Measurements from ENCODE around the gene ARHGAP1.

Gene ARHGAP1

GRCh38 chr11:46700241-46701077, at the start of gene ARHGAP1, which contains the start of gene ZNF408:
ARHGAP1 (minus strand) TSS chr11:46700619; CDS start chr11:46696107, 4,512 bp downstream.
ZNF408 (plus strand) TSS chr11:46701031; CDS start chr11:46701048, 17 bp downstream.
- DNase-seq = peak; percentile 90

GRCh38 chr11:46747150-46747549, 46.7 kb upstream of the ARHGAP1 start:
- DNase-seq = no peak

GRCh38 chr11:46745995-46746394, 45.6 kb upstream of the ARHGAP1 start:
- no peak for DNase-seq

- DNase-seq = no peak
These were observed 44.9 kb upstream of the ARHGAP1 start for GRCh38 chr11:46745328-46745727.

GRCh38 chr11:46743693-46744339, 43.4 kb upstream of the ARHGAP1 start:
- DNase-seq = no peak

GRCh38 chr11:46743043-46743442, 42.6 kb upstream of the ARHGAP1 start:
- DNase-seq = no peak

GRCh38 chr11:46741600-46742484, 41.4 kb upstream of the ARHGAP1 start:
- no peak for DNase-seq

GRCh38 chr11:46738887-46739286, 38.5 kb upstream of the ARHGAP1 start:
- DNase-seq = no peak

GRCh38 chr11:46737699-46738098, 37.3 kb upstream of the ARHGAP1 start:
- DNase-seq = no peak

GRCh38 chr11:46736615-46737014, 36.2 kb upstream of the ARHGAP1 start:
- DNase-seq = no peak

- no peak for DNase-seq
These were observed 35.7 kb upstream of the ARHGAP1 start for GRCh38 chr11:46736146-46736545.

- DNase-seq = no peak
These were observed 32.8 kb upstream of the ARHGAP1 start for GRCh38 chr11:46733234-46733633.

GRCh38 chr11:46731545-46731944, 31.1 kb upstream of the ARHGAP1 start:
- no peak for DNase-seq

GRCh38 chr11:46729110-46730027, 28.9 kb upstream of the ARHGAP1 start:
- no peak for DNase-seq

GRCh38 chr11:46728659-46729040, 28.2 kb upstream of the ARHGAP1 start:
- no peak for DNase-seq

- no peak for DNase-seq
These were observed 27.7 kb upstream of the ARHGAP1 start for GRCh38 chr11:46727952-46728658.

GRCh38 chr11:46726206-46726862, 25.9 kb upstream of the ARHGAP1 start:
- DNase-seq = no peak

- no peak for DNase-seq
These were observed 25.2 kb upstream of the ARHGAP1 start for GRCh38 chr11:46725338-46726205.

- no peak for DNase-seq
These were observed 23.7 kb upstream of the ARHGAP1 start for GRCh38 chr11:46724088-46724487.

- DNase-seq = no peak
These were observed 22.9 kb upstream of the ARHGAP1 start for GRCh38 chr11:46723359-46723680.
